ENCODE results near the gene TNNI2. TPM values are rescaled to one million over a fixed set of nuclear protein-coding genes. Genes with fewer than 3 reads are reported as not detected.
"Not testable (repeated sequence)": the region's sequence is repeated elsewhere in the genome, so short reads cannot be mapped to it uniquely, and the experiment has no call there.

Gene TNNI2
- total RNA-seq, 2 donors from 2014 or later, result not detected

GRCh38 chr11:1803246-1803645 is 35.5 kb upstream of the TNNI2 start:
- Histone ChIP-seq H3K27ac (ENCODE audit: low read depth, low read length) (no peak overlapping the region), H3K36me3 (ENCODE audit: control insufficient read depth, insufficient read depth, low read length) (no peaks in the 10 kb centered on the region), H3K27me3 (ENCODE audit: control insufficient read depth, insufficient read depth, low read length, poor library complexity, severe bottlenecking) (no peaks in the 10 kb centered on the region), H3K4me1 (ENCODE audit: control insufficient read depth, insufficient read depth, low read length) (no peaks in the 10 kb centered on the region), H3K9me3 (ENCODE audit: control insufficient read depth, low read length) (no peaks in the 10 kb centered on the region), H3K9ac (ENCODE audit: extremely low read depth, low read length, poor library complexity, severe bottlenecking) (no peak overlapping the region), H3K4me3 (ENCODE audit: low read length) (no peak overlapping the region)
- WGBS, 2 experiments (ENCODE audit: insufficient coverage in 1 of 2, insufficient read length in 1 of 2), result 94 to 99% methylated on average over 17 to 20 of the region's 20 CpGs
- no peak for DNase-seq
- no peak overlapping the region for H3K27ac Mint-ChIP-seq
- peaks cover 14% of the 10 kb centered on the region for H3K27me3 Mint-ChIP-seq (ENCODE audit: insufficient read depth)
- TF ChIP-seq CTCF (conservative IDR thresholded peaks at IDR 0.05), result no peak
- no peaks in the 10 kb centered on the region for H3K9me3 Mint-ChIP-seq
- no peak overlapping the region for H3K4me3 Mint-ChIP-seq
- no peaks in the 10 kb centered on the region for H3K36me3 Mint-ChIP-seq (ENCODE audit: low read depth)
- H3K4me1 Mint-ChIP-seq, result peaks cover 4% of the 10 kb centered on the region

GRCh38 chr11:1803835-1804519 is 34.8 kb upstream of the TNNI2 start:
- H3K4me3 ChIP-seq (ENCODE audit: low read length); H3K36me3 Mint-ChIP-seq (ENCODE audit: low read depth); H3K9me3 ChIP-seq (ENCODE audit: control insufficient read depth, low read length); H3K9ac ChIP-seq (ENCODE audit: extremely low read depth, low read length, poor library complexity, severe bottlenecking); H3K4me1 ChIP-seq (ENCODE audit: control insufficient read depth, insufficient read depth, low read length); H3K4me3 Mint-ChIP-seq; H3K4me1 Mint-ChIP-seq; H3K27me3 ChIP-seq (ENCODE audit: control insufficient read depth, insufficient read depth, low read length, poor library complexity, severe bottlenecking); DNase-seq; H3K27ac Mint-ChIP-seq; H3K36me3 ChIP-seq (ENCODE audit: control insufficient read depth, insufficient read depth, low read length); H3K9me3 Mint-ChIP-seq; H3K27ac ChIP-seq (ENCODE audit: low read depth, low read length): not testable (repeated sequence)
- peaks cover 16% of the 10 kb centered on the region for H3K27me3 Mint-ChIP-seq (ENCODE audit: insufficient read depth)
- WGBS, 2 experiments (ENCODE audit: insufficient coverage in 1 of 2, insufficient read length in 1 of 2), result 86 to 94% methylated on average over 10 to 12 of the region's 42 CpGs

GRCh38 chr11:1805525-1805924 is 33.3 kb upstream of the TNNI2 start:
- H3K27me3 Mint-ChIP-seq (ENCODE audit: insufficient read depth), result peaks cover 22% of the 10 kb centered on the region
- H3K9ac ChIP-seq (ENCODE audit: extremely low read depth, low read length, poor library complexity, severe bottlenecking), result no peak overlapping the region
- no peak overlapping the region for H3K27ac ChIP-seq (ENCODE audit: low read depth, low read length)
- no peak overlapping the region for H3K4me3 ChIP-seq (ENCODE audit: low read length)
- no peaks in the 10 kb centered on the region for H3K36me3 Mint-ChIP-seq (ENCODE audit: low read depth)
- H3K27ac Mint-ChIP-seq, result no peak overlapping the region
- H3K4me1 ChIP-seq (ENCODE audit: control insufficient read depth, insufficient read depth, low read length), result no peaks in the 10 kb centered on the region
- 91 to 96% methylated on average over 14 to 15 of the region's 15 CpGs for whole genome bisulfite sequencing, 2 experiments (ENCODE audit: insufficient coverage in 1 of 2, insufficient read length in 1 of 2)
- H3K9me3 ChIP-seq (ENCODE audit: control insufficient read depth, low read length), result no peaks in the 10 kb centered on the region
- peaks cover 8% of the 10 kb centered on the region for H3K9me3 Mint-ChIP-seq
- H3K27me3 ChIP-seq (ENCODE audit: control insufficient read depth, insufficient read depth, low read length, poor library complexity, severe bottlenecking), result no peaks in the 10 kb centered on the region
- no peak for TF ChIP-seq CTCF (conservative IDR thresholded peaks at IDR 0.05)
- DNase-seq, result no peak
- H3K4me3 Mint-ChIP-seq, result no peak overlapping the region
- peaks cover 4% of the 10 kb centered on the region for H3K4me1 Mint-ChIP-seq
- no peaks in the 10 kb centered on the region for H3K36me3 ChIP-seq (ENCODE audit: control insufficient read depth, insufficient read depth, low read length)

All from endodermal cell (in vitro differentiated cells).